Hepatocyte (in vitro differentiated cells): ENCODE measurements around the gene CFAP52. TPM values are rescaled to one million over a fixed set of nuclear protein-coding genes. Genes with fewer than 3 reads are reported as not detected.

Source experiments
- DNase-seq: peaks from one replicate; pipeline ENCODE4 v3.0.0-alpha.2; 2016; ENCODE audit warnings: low spot score
- H2AFZ ChIP-seq: fragments of 200-600 bp; sonication (generic); 2 replicates; pipeline ENCODE4 v1.6.0; 2016; ENCODE audit warnings: antibody characterized with exemption, mild to moderate bottlenecking
- H3K27ac ChIP-seq: fragments of 200-600 bp; sonication (generic); 2 replicates; pipeline ENCODE4 v1.5.1; 2016; ENCODE audit warnings: mild to moderate bottlenecking
- H3K27me3 ChIP-seq: fragments of 200-600 bp; sonication (generic); 2 replicates; pipeline ENCODE4 v1.6.1; 2016
- H3K36me3 ChIP-seq: fragments of 200-600 bp; sonication (generic); replicated peaks from 2 replicates; pipeline ENCODE4 v1.5.1; 2016; ENCODE audit warnings: low read depth; ENCODE audit not compliant: insufficient read depth
- H3K4me1 ChIP-seq: fragments of 200-600 bp; sonication (generic); 2 replicates; pipeline ENCODE4 v1.5.1; 2016; ENCODE audit warnings: mild to moderate bottlenecking, moderate library complexity; ENCODE audit not compliant: insufficient read depth
- H3K4me2 ChIP-seq: fragments of 200-600 bp; sonication (generic); 2 replicates; pipeline ENCODE4 v1.6.0; 2016
- H3K4me3 ChIP-seq: fragments of 200-600 bp; sonication (generic); 2 replicates; pipeline ENCODE4 v1.5.1; 2016; ENCODE audit warnings: mild to moderate bottlenecking
- H3K79me2 ChIP-seq: fragments of 200-600 bp; sonication (generic); 2 replicates; pipeline ENCODE4 v1.6.0; 2017; ENCODE audit warnings: mild to moderate bottlenecking
- H3K9me2 ChIP-seq: fragments of 200-600 bp; sonication (generic); replicated peaks from 2 replicates; pipeline ENCODE4 v1.6.0; 2017; ENCODE audit warnings: mild to moderate bottlenecking; ENCODE audit not compliant: insufficient read depth
- H3K9me3 ChIP-seq: fragments of 200-600 bp; sonication (generic); 2 replicates; pipeline ENCODE4 v1.5.1; 2016; ENCODE audit warnings: low read depth, mild to moderate bottlenecking
- H4K20me1 ChIP-seq: fragments of 200-600 bp; sonication (generic); 2 replicates; pipeline ENCODE4 v1.6.0; 2016; ENCODE audit warnings: mild to moderate bottlenecking; ENCODE audit not compliant: insufficient read depth, poor library complexity, severe bottlenecking
- CTCF ChIP-seq: fragments of 200-600 bp; sonication (generic); IDR thresholded peaks from 2 replicates; pipeline ENCODE4 v1.5.1; 2016; ENCODE audit warnings: antibody characterized with exemption, mild to moderate bottlenecking; ENCODE audit not compliant: poor library complexity
- EZH2 ChIP-seq: fragments of 200-600 bp; sonication (generic); IDR thresholded peaks from 2 replicates; pipeline ENCODE4 v1.6.1; 2016; ENCODE audit warnings: antibody characterized with exemption, mild to moderate bottlenecking, borderline replicate concordance
- EZH2phosphoT487 ChIP-seq: fragments of 200-600 bp; sonication (generic); IDR thresholded peaks from one replicate; pipeline ENCODE4 v1.6.1; 2018; ENCODE audit warnings: antibody characterized with exemption, mild to moderate bottlenecking, low read depth, moderate library complexity; ENCODE audit not compliant: unreplicated experiment, severe bottlenecking
- WGBS: methylation state at CpG from one replicate; pipeline ENCODE4 v1.1.6; 2016; ENCODE audit warnings: low lambda C conversion rate; ENCODE audit errors: missing lambda C conversion rate; 5-methylcytosine and 5-hydroxymethylcytosine counted together
- polyA plus RNA-seq: library from polyadenylated mRNA; unstranded; fragments of >200 nt; fragmentation: Nextera tagmentation; extraction: Ambion mirVana; gene quantifications from 2 replicates; pipeline ENCODE4 v1.2.1, GENCODE V29; 2016
- total RNA-seq: library from RNA; depleted of rRNA; stranded (reverse); fragments of >200 nt; gene quantifications from 2 replicates; pipeline ENCODE4 v1.2.3, GENCODE V29; 2014

The CFAP52 gene
- total and polyA plus RNA-seq, 2 experiments from 2014 or later: 0.67 TPM; not detected in 1

GRCh38 chr17:9571201-9571600 is 5.2 kb upstream of the CFAP52 start:
- Histone ChIP-seq H3K27me3 (no peaks in the 10 kb centered on the region), H3K4me1 (peaks cover 5% of the 10 kb centered on the region), H3K4me3 (no peak overlapping the region), H3K36me3 (no peaks in the 10 kb centered on the region), H3K79me2 (peaks cover 23% of the 10 kb centered on the region), H3K4me2 (no peak overlapping the region), H2AFZ (no peak overlapping the region), H3K9me3 (no peaks in the 10 kb centered on the region), H3K9me2 (no peaks in the 10 kb centered on the region), H3K27ac (no peak overlapping the region), H4K20me1 (no peaks in the 10 kb centered on the region)
- DNase-seq: no peak
- 85% methylated on average over 10 of the region's 10 CpGs for WGBS
- TF ChIP-seq EZH2: no peak
- TF ChIP-seq CTCF: no peak
- TF ChIP-seq EZH2phosphoT487: no peak

DNA sequence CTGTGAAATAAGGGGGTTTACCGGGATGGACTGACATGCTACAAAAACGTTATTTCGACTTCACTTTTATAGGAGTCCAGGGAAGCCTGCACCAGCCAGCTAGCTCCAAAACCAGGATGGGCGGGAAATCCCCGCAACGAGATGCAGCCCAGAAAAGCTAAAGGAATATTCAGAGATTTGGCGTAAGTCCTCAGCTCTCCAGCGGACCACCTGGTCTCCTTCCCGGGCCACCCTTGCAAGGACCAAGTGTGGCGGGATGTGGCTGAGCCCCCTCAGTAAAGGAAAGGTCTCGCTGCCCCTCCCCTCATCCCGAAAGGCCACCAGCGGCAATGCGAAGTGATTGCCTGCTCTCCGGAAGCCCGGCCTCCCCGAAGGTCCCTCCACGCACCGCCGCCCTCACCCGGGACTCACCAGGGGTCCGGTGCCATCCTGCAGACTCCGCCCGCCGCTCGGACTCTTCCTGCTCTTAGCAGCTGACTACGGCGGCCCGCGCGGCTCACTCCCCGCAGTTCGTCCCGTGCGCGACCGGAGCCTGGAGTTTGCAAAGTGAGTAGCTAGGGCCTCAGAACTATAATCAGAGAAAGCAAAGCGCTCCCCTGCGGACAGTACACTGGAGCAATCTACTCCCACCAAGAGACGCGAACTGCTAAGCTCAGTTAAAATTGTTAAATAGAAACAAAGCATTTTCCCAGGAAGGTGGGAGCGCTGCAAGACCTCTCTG is 901 bp upstream of the CFAP52 start, which contains the start of gene STX8:
TSS of gene STX8 (minus strand) at position 440 of the 721 bp plus-strand sequence. CDS start at position 428, 12 bp downstream.
- H3K36me3 ChIP-seq: no peaks in the 10 kb centered on the region
- no peaks in the 10 kb centered on the region for H3K9me3 ChIP-seq
- H3K79me2 ChIP-seq: peaks cover 23% of the 10 kb centered on the region
- H3K9me2 ChIP-seq: no peaks in the 10 kb centered on the region
- DNase-seq: peak; percentile 94
- H3K27me3 ChIP-seq: no peaks in the 10 kb centered on the region
- peaks cover 12% of the 10 kb centered on the region for H3K4me1 ChIP-seq
- 1% methylated on average over 41 of the region's 42 CpGs for WGBS
- peak within 1 kb of the TSS; percentile 95 for H3K4me2 ChIP-seq
- peak within 1 kb of the TSS; percentile 34 for H3K4me3 ChIP-seq
- H4K20me1 ChIP-seq: no peaks in the 10 kb centered on the region
- TF ChIP-seq EZH2phosphoT487: no peak
- TF ChIP-seq CTCF: peak; percentile 7
- no peak for TF ChIP-seq EZH2
- H3K27ac ChIP-seq: peak within 1 kb of the TSS; percentile 51
- peak within 1 kb of the TSS; percentile 93 for H2AFZ ChIP-seq

DNA sequence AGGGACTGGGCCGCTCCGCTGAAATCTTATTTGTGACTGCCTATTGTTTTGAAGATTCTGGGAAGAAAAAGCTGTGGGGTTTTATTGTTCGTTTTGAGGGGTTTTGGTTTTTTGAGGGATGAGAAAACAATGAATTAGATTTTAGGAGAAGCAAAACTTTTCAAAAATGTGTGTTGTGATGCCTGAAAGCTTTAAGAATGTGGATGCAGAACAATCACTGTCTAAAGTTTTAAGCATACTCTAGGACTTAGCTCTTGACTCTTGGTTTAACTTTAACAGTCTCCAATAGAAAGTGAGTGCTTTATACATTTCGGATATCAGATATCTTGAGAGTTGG is 899 bp downstream of the CFAP52 start:
- H3K36me3 ChIP-seq: no peaks in the 10 kb centered on the region
- H4K20me1 ChIP-seq: no peaks in the 10 kb centered on the region
- TF ChIP-seq EZH2 (no peak), CTCF (no peak), EZH2phosphoT487 (no peak)
- H3K79me2 ChIP-seq: peaks cover 20% of the 10 kb centered on the region
- H2AFZ ChIP-seq: peak overlapping the region; percentile 63
- no peak overlapping the region for H3K27ac ChIP-seq
- no peak overlapping the region for H3K4me3 ChIP-seq
- H3K4me2 ChIP-seq: peak overlapping the region; percentile 95
- 6% methylated on average over 4 of the region's 4 CpGs for WGBS
- DNase-seq: no peak
- no peaks in the 10 kb centered on the region for H3K9me2 ChIP-seq
- H3K27me3 ChIP-seq: no peaks in the 10 kb centered on the region
- H3K4me1 ChIP-seq: peaks cover 12% of the 10 kb centered on the region
- no peaks in the 10 kb centered on the region for H3K9me3 ChIP-seq
